Neutrophil (primary cell): ENCODE data around the gene CSTF1.

Source experiments
- H3K27ac ChIP-seq: fragments of 200-600 bp; sonication (generic); 2 replicates; pipeline ENCODE4 v1.5.1; 2016; ENCODE audit warnings: mild to moderate bottlenecking, moderate library complexity
- H3K27me3 ChIP-seq: fragments of 200-600 bp; sonication (generic); 2 replicates; pipeline ENCODE4 v1.6.0; 2016; ENCODE audit warnings: mild to moderate bottlenecking
- H3K36me3 ChIP-seq: fragments of 200-600 bp; sonication (generic); 2 replicates; pipeline ENCODE4 v1.5.1; 2017
- H3K4me1 ChIP-seq, 2 experiments: fragments of 200-600 bp in 1 of 2; sonication (generic) in 1 of 2; 1 replicate in 1 of 2; 2 replicates in 1 of 2; pipeline versions ENCODE4 v1.5.1 to v1.6.1; 2013 to 2016; ENCODE audit warnings: low read depth in 1 of 2, low read length in 1 of 2, mild to moderate bottlenecking in 1 of 2, moderate library complexity in 1 of 2; ENCODE audit not compliant: control insufficient read depth in 1 of 2, insufficient read depth in 1 of 2
- H3K4me3 ChIP-seq, 2 experiments: fragments of 200-600 bp in 1 of 2; sonication (generic) in 1 of 2; 1 replicate in 1 of 2; 2 replicates in 1 of 2; pipeline ENCODE4 v1.5.1; 2013 to 2016; ENCODE audit warnings: low read depth in 1 of 2, low read length in 1 of 2, mild to moderate bottlenecking in 1 of 2, moderate library complexity in 1 of 2
- H3K9me3 ChIP-seq: fragments of 200-600 bp; sonication (generic); 2 replicates; pipeline ENCODE4 v1.5.1; 2016
- TF ChIP-seq, protein P1 (sequence below): fragments of 200-600 bp; sonication (generic); IDR thresholded peaks from 2 replicates; pipeline ENCODE4 v1.5.1; 2016; ENCODE audit warnings: antibody characterized with exemption

Gene CSTF1

DNA sequence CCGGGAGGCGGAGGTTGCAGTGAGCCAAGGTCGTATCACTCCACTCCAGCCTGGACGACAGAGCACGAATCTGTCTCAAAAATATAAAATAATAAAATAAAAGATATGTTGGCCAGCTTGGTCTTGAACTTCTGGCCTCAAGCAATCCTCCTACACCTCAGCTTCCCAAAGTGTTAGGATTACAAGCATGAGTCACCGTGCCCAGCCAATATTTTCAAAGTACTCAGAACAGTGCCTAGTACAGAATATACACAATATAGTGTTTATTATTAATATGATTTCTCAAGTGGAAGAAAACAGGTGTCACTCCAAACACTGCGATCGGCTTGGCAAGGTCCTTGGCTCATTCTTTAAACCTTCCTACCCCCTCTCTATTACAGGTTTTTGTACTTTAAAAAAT is 30.5 kb upstream of the CSTF1 start:
- Histone ChIP-seq H3K9me3 (no peaks in the 10 kb centered on the region), H3K27me3 (peaks cover 6% of the 10 kb centered on the region), H3K4me1 (peaks cover 11 to 15% of the 10 kb centered on the region in 2 experiments), H3K36me3 (peaks cover 28% of the 10 kb centered on the region), H3K4me3 (no peak overlapping the region), H3K27ac (no peak overlapping the region)
- TF ChIP-seq, protein P1, sequence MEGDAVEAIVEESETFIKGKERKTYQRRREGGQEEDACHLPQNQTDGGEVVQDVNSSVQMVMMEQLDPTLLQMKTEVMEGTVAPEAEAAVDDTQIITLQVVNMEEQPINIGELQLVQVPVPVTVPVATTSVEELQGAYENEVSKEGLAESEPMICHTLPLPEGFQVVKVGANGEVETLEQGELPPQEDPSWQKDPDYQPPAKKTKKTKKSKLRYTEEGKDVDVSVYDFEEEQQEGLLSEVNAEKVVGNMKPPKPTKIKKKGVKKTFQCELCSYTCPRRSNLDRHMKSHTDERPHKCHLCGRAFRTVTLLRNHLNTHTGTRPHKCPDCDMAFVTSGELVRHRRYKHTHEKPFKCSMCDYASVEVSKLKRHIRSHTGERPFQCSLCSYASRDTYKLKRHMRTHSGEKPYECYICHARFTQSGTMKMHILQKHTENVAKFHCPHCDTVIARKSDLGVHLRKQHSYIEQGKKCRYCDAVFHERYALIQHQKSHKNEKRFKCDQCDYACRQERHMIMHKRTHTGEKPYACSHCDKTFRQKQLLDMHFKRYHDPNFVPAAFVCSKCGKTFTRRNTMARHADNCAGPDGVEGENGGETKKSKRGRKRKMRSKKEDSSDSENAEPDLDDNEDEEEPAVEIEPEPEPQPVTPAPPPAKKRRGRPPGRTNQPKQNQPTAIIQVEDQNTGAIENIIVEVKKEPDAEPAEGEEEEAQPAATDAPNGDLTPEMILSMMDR: no peak

GRCh38 chr20:56362833-56363413 is 29.5 kb upstream of the CSTF1 start:
- peaks cover 11 to 15% of the 10 kb centered on the region in 2 experiments for H3K4me1 ChIP-seq
- peaks cover under 1% of the 10 kb centered on the region for H3K27me3 ChIP-seq
- no peak overlapping the region for H3K27ac ChIP-seq
- H3K4me3 ChIP-seq: no peak overlapping the region
- H3K36me3 ChIP-seq: peaks cover 39% of the 10 kb centered on the region
- TF ChIP-seq, protein P1: no peak
- no peaks in the 10 kb centered on the region for H3K9me3 ChIP-seq

- TF ChIP-seq, protein P1: no peak
- H3K4me1 ChIP-seq: peaks cover 11 to 13% of the 10 kb centered on the region in 2 experiments
- H3K9me3 ChIP-seq: no peaks in the 10 kb centered on the region
- no peak overlapping the region for H3K4me3 ChIP-seq
- H3K27ac ChIP-seq: no peak overlapping the region
- peaks cover 40% of the 10 kb centered on the region for H3K36me3 ChIP-seq
- no peaks in the 10 kb centered on the region for H3K27me3 ChIP-seq
Measured at GRCh38 chr20:56363491-56363890, 29.0 kb upstream of the CSTF1 start.

DNA sequence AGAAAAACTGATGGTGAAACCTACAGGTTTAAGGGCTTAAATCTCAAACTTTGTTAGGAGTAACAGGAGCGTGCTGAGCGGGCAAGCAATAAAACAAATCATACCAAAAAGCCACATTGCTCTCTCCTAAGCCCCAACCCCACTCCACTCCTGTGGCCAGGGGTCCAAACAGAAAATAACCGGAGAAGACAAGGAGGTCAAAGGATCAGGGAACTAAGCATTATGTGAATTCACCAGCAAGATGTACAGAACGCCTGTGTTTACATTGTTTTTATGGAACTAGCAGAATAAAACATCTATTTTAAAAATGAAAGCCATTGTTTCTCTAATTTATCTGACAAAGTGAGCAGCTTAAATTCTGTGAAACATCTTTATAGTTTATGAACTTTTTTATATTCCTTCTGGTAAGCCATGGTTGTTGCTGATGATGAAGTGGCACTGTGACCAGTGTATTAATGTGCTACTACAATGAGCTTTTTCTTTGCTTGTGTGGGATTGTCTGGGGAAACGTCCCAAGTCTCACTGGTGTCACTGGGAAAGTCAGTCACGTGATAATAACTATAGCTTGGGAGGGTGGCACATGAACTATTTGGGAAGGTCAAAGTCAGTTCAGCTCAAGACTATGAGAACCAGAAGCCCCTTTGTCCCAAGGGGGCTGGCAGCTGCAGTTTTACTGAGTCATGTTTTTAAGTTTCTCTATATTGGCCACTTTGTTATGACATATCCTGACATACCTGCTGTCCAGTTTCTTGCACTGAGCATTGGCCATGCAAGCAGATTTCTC is 23.9 kb upstream of the CSTF1 start:
- Histone ChIP-seq H3K9me3 (no peaks in the 10 kb centered on the region), H3K27ac (no peak overlapping the region), H3K27me3 (no peaks in the 10 kb centered on the region), H3K4me3 (no peak overlapping the region), H3K36me3 (peaks cover 61% of the 10 kb centered on the region), H3K4me1 (peaks cover 0 to 5% of the 10 kb centered on the region in 2 experiments)
- TF ChIP-seq, protein P1: no peak

- no peaks in the 10 kb centered on the region for H3K9me3 ChIP-seq
- peaks cover 5 to 11% of the 10 kb centered on the region in 2 experiments for H3K4me1 ChIP-seq
- no peak overlapping the region for H3K27ac ChIP-seq
- TF ChIP-seq, protein P1: no peak
- H3K4me3 ChIP-seq: no peak overlapping the region
- H3K27me3 ChIP-seq: no peaks in the 10 kb centered on the region
- H3K36me3 ChIP-seq: peaks cover 61% of the 10 kb centered on the region
Measured at GRCh38 chr20:56369179-56369578, 23.3 kb upstream of the CSTF1 start.
